Neural progenitor cell (in vitro differentiated cells): ENCODE data around the gene WNT5B.

ENCODE experiments used
- CTCF ChIP-seq: fragments of 200-600 bp; sonication (generic); IDR thresholded peaks from 2 replicates; pipeline ENCODE4 v1.5.1; 2017; ENCODE audit warnings: antibody characterized with exemption, mild to moderate bottlenecking
- EZH2 ChIP-seq: fragments of 200-600 bp; sonication (generic); IDR thresholded peaks from 2 replicates; pipeline ENCODE4 v1.6.1; 2017; ENCODE audit warnings: antibody characterized with exemption, mild to moderate bottlenecking, moderate library complexity

DNA sequence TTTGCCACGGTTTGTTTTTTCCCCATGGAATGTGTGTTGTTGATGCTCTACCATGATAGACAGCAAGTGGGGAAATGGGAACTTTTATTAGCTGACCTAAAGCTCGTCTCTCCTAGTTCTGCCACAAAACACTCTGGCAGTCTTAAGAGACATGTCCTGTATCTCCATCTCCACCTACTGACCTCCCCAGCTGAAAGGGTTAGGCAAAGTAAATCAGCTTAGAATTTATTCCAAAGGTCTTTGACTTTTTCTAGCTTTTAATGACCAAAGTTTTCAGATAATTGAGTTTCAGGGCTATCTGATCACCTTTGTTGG is 52.4 kb downstream of the WNT5B start:
- TF ChIP-seq CTCF, result no peak
- TF ChIP-seq EZH2, result no peak
